ENCODE measurements around the gene TAF3.
A peak's percentile ranks its signal among the peaks of the same experiment; 100 is the strongest.

DNA sequence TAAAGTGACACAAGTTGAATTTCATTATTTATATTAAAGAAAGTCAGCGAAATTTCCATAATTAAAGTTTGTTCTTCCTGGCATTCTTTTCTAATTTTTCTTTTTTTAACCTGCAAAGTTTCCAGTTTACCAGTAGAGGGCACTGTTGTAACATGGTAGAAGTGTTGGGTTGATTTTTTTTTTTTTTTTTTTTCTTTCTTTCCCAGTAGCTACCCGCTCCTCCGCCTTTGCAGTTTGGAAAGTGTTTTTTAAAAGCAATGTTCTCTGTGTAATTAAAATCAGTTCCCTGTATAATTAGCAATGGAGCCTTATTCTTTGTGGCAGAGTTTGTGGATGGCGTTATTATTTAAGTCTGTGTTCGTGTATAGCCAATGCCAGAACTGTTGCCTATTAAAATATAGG lies 53.7 kb downstream of the TAF3 start:
- TF ChIP-seq, protein P1, sequence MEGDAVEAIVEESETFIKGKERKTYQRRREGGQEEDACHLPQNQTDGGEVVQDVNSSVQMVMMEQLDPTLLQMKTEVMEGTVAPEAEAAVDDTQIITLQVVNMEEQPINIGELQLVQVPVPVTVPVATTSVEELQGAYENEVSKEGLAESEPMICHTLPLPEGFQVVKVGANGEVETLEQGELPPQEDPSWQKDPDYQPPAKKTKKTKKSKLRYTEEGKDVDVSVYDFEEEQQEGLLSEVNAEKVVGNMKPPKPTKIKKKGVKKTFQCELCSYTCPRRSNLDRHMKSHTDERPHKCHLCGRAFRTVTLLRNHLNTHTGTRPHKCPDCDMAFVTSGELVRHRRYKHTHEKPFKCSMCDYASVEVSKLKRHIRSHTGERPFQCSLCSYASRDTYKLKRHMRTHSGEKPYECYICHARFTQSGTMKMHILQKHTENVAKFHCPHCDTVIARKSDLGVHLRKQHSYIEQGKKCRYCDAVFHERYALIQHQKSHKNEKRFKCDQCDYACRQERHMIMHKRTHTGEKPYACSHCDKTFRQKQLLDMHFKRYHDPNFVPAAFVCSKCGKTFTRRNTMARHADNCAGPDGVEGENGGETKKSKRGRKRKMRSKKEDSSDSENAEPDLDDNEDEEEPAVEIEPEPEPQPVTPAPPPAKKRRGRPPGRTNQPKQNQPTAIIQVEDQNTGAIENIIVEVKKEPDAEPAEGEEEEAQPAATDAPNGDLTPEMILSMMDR (IDR thresholded peaks at IDR 0.05): peak; percentile 63 to 90 (median 80)
- TF ChIP-seq POLR2A (IDR thresholded peaks at IDR 0.05): no peak
